Nephron (organoid): Measurements from ENCODE around the gene ACE2.

Experiments
- H3K27ac Mint-ChIP-seq, 3 experiments: 2 replicates each; pipeline ENCODE4 v1.8.0; 2020; ENCODE audit warnings: mixed read lengths in 3 of 3, mild to moderate bottlenecking in 2 of 3, moderate library complexity in 1 of 3
- H3K27me3 Mint-ChIP-seq: 2 replicates; pipeline ENCODE4 v1.8.0; 2021; ENCODE audit warnings: low read depth, mild to moderate bottlenecking, moderate library complexity, mixed read lengths
- H3K36me3 Mint-ChIP-seq: 2 replicates; pipeline ENCODE4 v1.8.0; 2020; ENCODE audit warnings: low read depth, mixed read lengths
- H3K4me1 Mint-ChIP-seq: 2 replicates; pipeline ENCODE4 v1.8.0; 2020; ENCODE audit warnings: mixed read lengths
- H3K4me3 Mint-ChIP-seq, 3 experiments: 2 replicates each; pipeline ENCODE4 v1.8.0; 2020; ENCODE audit warnings: mild to moderate bottlenecking in 3 of 3, mixed read lengths in 3 of 3, moderate library complexity in 2 of 3
- H3K9me3 Mint-ChIP-seq: 2 replicates; pipeline ENCODE4 v1.8.0; 2020; ENCODE audit warnings: mixed read lengths
- TF ChIP-seq, protein P1 (sequence below), 3 experiments: fragments of 200-600 bp; sonication (generic); IDR thresholded peaks; one replicate each; pipeline ENCODE4 v1.5.0; 2021; ENCODE audit warnings: antibody characterized with exemption in 3 of 3; ENCODE audit not compliant: unreplicated experiment in 3 of 3

Gene ACE2

DNA sequence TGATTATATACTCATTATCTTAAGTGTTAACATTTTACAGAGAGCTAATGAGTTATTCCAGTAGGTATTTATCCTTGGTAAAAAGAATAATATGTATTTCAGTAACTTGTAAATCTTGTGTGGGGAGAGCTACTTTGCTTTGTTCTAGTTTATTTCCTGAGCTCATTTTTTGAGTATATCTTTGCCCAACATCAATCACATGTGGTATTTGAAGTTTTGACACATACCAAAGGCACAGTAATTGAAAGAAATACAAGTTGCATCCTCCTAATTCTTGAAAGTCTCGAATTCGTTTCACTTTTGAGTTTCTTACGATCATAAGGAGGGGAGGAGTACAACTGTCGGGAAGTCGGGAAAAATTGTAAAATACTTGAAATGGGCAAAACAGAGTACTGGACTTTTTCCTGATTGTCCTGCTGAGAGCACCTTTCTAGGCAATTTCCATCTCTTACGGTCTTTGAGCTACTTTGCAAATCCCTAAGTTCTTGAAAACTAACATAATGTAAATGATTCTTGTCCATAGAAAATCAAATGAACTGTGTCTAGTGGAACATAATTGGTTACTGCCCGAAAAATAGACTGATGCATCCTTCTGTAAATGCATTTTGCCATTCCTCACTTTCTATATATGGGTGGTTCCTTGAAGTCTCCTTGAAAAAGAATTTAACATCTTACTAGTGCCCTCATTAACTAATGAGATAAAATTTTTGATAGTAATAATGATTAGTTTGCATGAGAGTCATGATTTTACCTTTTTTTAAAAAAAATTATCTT lies 43.2 kb upstream of the ACE2 start:
- H3K27me3 Mint-ChIP-seq: no peaks in the 10 kb centered on the region
- H3K27ac Mint-ChIP-seq: no peak overlapping the region
- no peaks in the 10 kb centered on the region for H3K36me3 Mint-ChIP-seq
- H3K4me3 Mint-ChIP-seq: no peak overlapping the region
- H3K9me3 Mint-ChIP-seq: no peaks in the 10 kb centered on the region
- no peaks in the 10 kb centered on the region for H3K4me1 Mint-ChIP-seq
- TF ChIP-seq, protein P1, sequence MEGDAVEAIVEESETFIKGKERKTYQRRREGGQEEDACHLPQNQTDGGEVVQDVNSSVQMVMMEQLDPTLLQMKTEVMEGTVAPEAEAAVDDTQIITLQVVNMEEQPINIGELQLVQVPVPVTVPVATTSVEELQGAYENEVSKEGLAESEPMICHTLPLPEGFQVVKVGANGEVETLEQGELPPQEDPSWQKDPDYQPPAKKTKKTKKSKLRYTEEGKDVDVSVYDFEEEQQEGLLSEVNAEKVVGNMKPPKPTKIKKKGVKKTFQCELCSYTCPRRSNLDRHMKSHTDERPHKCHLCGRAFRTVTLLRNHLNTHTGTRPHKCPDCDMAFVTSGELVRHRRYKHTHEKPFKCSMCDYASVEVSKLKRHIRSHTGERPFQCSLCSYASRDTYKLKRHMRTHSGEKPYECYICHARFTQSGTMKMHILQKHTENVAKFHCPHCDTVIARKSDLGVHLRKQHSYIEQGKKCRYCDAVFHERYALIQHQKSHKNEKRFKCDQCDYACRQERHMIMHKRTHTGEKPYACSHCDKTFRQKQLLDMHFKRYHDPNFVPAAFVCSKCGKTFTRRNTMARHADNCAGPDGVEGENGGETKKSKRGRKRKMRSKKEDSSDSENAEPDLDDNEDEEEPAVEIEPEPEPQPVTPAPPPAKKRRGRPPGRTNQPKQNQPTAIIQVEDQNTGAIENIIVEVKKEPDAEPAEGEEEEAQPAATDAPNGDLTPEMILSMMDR (IDR thresholded peaks at IDR 0.05; ENCODE audit: unreplicated experiment in 3 of 3): no peak

DNA sequence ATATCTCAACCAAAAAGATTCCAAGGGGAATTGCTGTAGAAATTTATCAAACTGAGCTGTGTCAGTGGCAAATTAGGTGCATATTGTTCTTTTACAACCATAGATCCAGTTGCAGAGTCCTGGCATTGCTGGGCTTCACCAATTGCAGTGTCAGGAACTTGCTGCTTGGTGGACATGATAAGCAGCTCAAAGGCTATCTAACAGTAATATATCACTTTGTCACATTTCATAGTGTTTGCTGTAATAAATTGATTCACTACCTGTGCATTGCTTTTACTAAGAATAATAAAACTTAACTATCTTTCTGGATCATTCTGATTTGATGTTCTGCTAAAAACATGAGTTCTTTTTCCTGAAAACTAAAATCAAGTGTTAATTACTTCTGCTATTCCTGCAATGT lies 30.9 kb upstream of the ACE2 start:
- Mint-ChIP-seq H3K27ac (no peak overlapping the region), H3K36me3 (no peaks in the 10 kb centered on the region), H3K9me3 (peaks cover 3% of the 10 kb centered on the region), H3K4me1 (no peaks in the 10 kb centered on the region), H3K4me3 (no peak overlapping the region), H3K27me3 (no peaks in the 10 kb centered on the region)
- TF ChIP-seq, protein P1 (IDR thresholded peaks at IDR 0.05; ENCODE audit: unreplicated experiment in 3 of 3): no peak

DNA sequence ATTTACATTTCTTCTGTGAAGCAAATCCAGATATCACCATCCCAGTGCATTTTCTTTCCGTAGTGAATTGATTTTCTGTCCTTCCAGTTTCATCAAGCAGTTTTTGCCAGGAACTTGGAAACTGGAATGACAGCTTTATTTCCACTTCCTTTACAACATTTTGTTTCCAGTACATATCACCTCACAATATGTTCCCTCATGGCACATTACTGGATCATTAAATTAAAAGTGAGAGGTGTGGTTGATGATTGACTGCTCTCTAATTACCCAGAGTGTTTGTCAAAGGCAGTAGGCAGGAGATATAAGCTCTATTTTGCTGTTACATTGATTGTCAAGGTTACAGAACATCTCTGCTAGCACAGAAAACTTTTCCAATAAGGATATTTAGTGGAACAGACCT lies 22.3 kb upstream of the ACE2 start:
- Mint-ChIP-seq H3K4me3 (no peak overlapping the region), H3K9me3 (no peaks in the 10 kb centered on the region)
- TF ChIP-seq, protein P1 (IDR thresholded peaks at IDR 0.05; ENCODE audit: unreplicated experiment in 3 of 3): no peak

DNA sequence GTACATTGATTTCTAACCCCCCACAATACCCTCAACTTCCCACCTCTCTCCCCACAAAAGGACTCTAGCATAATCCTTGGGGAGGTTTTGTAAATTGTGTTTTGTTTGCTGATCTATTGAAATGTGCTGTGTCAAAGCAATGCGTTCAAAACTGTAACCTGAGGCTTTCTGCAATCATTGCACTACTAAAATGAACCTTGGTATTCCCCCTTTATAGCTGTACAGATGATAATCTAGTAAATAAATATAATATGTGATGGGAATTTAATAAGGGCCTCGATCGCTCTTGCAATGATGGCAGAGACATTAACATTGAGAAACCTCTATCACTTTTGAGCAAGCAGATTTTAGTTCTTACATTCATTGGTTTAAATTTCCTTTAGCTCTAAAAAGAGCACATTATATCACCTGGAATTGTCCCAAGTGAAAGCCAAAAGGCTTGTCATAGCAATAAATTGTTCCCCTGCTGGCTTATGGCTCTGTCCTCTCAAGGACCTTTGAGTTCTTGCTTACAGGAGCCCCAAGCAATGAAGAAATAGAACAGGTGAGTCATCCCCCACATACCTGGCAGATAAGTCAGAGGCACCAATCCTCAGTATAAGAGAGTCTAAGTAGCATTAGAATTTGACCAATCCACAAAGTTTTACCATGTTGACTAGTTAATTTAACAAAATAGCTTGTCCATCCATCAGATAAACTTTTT lies 18.4 kb upstream of the ACE2 start:
- TF ChIP-seq, protein P1 (IDR thresholded peaks at IDR 0.05; ENCODE audit: unreplicated experiment in 3 of 3): no peak
- Mint-ChIP-seq H3K36me3 (no peaks in the 10 kb centered on the region), H3K9me3 (no peaks in the 10 kb centered on the region), H3K27ac (no peak overlapping the region), H3K4me1 (no peaks in the 10 kb centered on the region), H3K4me3 (no peak overlapping the region), H3K27me3 (peaks cover 3% of the 10 kb centered on the region)

More for the DNA sequence above, 22.3 kb upstream of the ACE2 start:
- no peaks in the 10 kb centered on the region for H3K4me1 Mint-ChIP-seq
- peaks cover 3% of the 10 kb centered on the region for H3K27me3 Mint-ChIP-seq
- no peak overlapping the region for H3K27ac Mint-ChIP-seq
- H3K36me3 Mint-ChIP-seq: no peaks in the 10 kb centered on the region

- TF ChIP-seq, protein P1 (IDR thresholded peaks at IDR 0.05; ENCODE audit: unreplicated experiment in 3 of 3): no peak
- H3K4me1 Mint-ChIP-seq: no peaks in the 10 kb centered on the region
- H3K36me3 Mint-ChIP-seq: no peaks in the 10 kb centered on the region
- peaks cover 3% of the 10 kb centered on the region for H3K27me3 Mint-ChIP-seq
- no peak overlapping the region for H3K4me3 Mint-ChIP-seq
- no peak overlapping the region for H3K27ac Mint-ChIP-seq
- H3K9me3 Mint-ChIP-seq: no peaks in the 10 kb centered on the region
Observed at GRCh38 chrX:15617111-15617510, 16.4 kb upstream of the ACE2 start.
